Measurements from ENCODE around the gene KCNS1.

GRCh38 chr20:45094201-45094600 is 6.7 kb downstream of the KCNS1 start:
- TF ChIP-seq CTCF (IDR thresholded peaks at IDR 0.05) (no peak), POLR2A (IDR thresholded peaks at IDR 0.05) (no peak)

Data from uterus (tissue), 2 donors.